HepG2 (cell line): Measurements from ENCODE around the gene FAAP100. TPM values are rescaled to one million over a fixed set of nuclear protein-coding genes. Genes with fewer than 3 reads are reported as not detected.
A peak's percentile ranks its signal among the peaks of the same experiment; 100 is the strongest.

Experiments
- ATAC-seq: fragments of 200-7000 bp; cut with Tn5 transposase; 3 replicates; pipeline ENCODE4 v1.9.1; 2020; ENCODE audit warnings: mild to moderate bottlenecking, moderate library complexity
- BruUV-seq: library from RNA; stranded (reverse); fragments of 400-500 nt; replicated peaks from 2 replicates; lab custom pipeline; 2021; lab: Mats Ljungman, UMichigan
- CTCF ChIA-PET: fragments of 300-600 bp; formaldehyde crosslinking; extraction: SDS; loops from one replicate; lab custom pipeline; 2021; ENCODE audit warnings: low total read pairs, inconsistent platforms, low intra/inter-chr PET ratio; lab: Yijun Ruan, JAX
- POLR2A ChIA-PET: fragments of 350-600 bp; sonication (Branson Sonifier 250); formaldehyde crosslinking; loops from one replicate; lab custom pipeline; 2020; ENCODE audit warnings: antibody characterized with exemption, inconsistent platforms; lab: Yijun Ruan, JAX
- DNase-seq: peaks from one replicate; pipeline ENCODE4 v3.0.0-alpha.2; 2015; ENCODE audit warnings: low spot score
- FAIRE-seq: peaks from 3 replicates; lab custom pipeline; 2011; peaks lifted over from hg19 to GRCh38; lab: Jason Lieb, UNC
- H2AFZ ChIP-seq: one replicate; pipeline ENCODE4 v1.6.1; 2011; ENCODE audit warnings: low read length, inconsistent platforms
- H3K27ac ChIP-seq: fragments of 300-600 bp; 3 replicates; pipeline ENCODE4 v1.8.0; 2011; ENCODE audit warnings: mixed run types, mild to moderate bottlenecking, mixed read lengths, low read length, inconsistent platforms; ENCODE audit not compliant: insufficient read depth; ENCODE audit errors: extremely low read length
- H3K27me3 ChIP-seq, 2 experiments: fragments of 200-600 bp in 1 of 2; 2 replicates in 1 of 2; 3 replicates in 1 of 2; pipeline versions ENCODE4 v1.6.0 to v1.8.0; 2011; ENCODE audit warnings: low read length in 2 of 2, mild to moderate bottlenecking in 2 of 2, moderate library complexity in 2 of 2, inconsistent platforms in 1 of 2; ENCODE audit not compliant: insufficient read depth in 2 of 2, control insufficient read depth in 1 of 2
- H3K36me3 ChIP-seq, 2 experiments: fragments of 200-600 bp in 1 of 2; replicated peaks in 1 of 2; 2 replicates in 1 of 2; 3 replicates in 1 of 2; pipeline versions ENCODE4 v1.5.1 to v1.8.0; 2011; ENCODE audit warnings: low read length in 2 of 2, inconsistent platforms in 1 of 2; ENCODE audit not compliant: insufficient read depth in 2 of 2, control insufficient read depth in 1 of 2
- H3K4me1 ChIP-seq: 2 replicates; pipeline ENCODE4 v1.5.1; 2012; ENCODE audit warnings: low read length, inconsistent platforms; ENCODE audit not compliant: insufficient read depth
- H3K4me2 ChIP-seq: 2 replicates; pipeline ENCODE4 v1.6.0; 2011; ENCODE audit warnings: low read depth, low read length, inconsistent platforms
- H3K4me3 ChIP-seq, 3 experiments: fragments of 200-600 bp in 1 of 3; sonication (generic), shearing (Covaris generic) in 1 of 3; replicated peaks in 1 of 3; 2 replicates each; pipeline ENCODE4 v1.5.1; 2011 to 2016; ENCODE audit warnings: low read length in 3 of 3, inconsistent platforms in 2 of 3, low read depth in 2 of 3, mild to moderate bottlenecking in 2 of 3, control low read depth in 1 of 3, mixed read lengths in 1 of 3; ENCODE audit not compliant: insufficient read depth in 1 of 3
- H3K79me2 ChIP-seq: one replicate; pipeline ENCODE4 v1.6.1; 2011; ENCODE audit warnings: low read length, inconsistent platforms; ENCODE audit not compliant: insufficient read depth
- H3K9ac ChIP-seq: 2 replicates; pipeline ENCODE4 v1.6.0; 2011; ENCODE audit warnings: mild to moderate bottlenecking, low read depth, low read length, inconsistent platforms; ENCODE audit not compliant: insufficient read depth
- H3K9me3 ChIP-seq: 2 replicates; pipeline ENCODE4 v1.5.1; 2012; ENCODE audit warnings: mild to moderate bottlenecking, low read length
- H4K20me1 ChIP-seq: 2 replicates; pipeline ENCODE4 v1.6.0; 2011; ENCODE audit warnings: inconsistent platforms, mild to moderate bottlenecking, low read length, moderate library complexity; ENCODE audit not compliant: insufficient read depth
- ETV5 ChIP-seq: IDR thresholded peaks from 2 replicates; pipeline ENCODE4 v1.6.1; 2018; ENCODE audit warnings: missing biosample characterization, missing genetic modification reagents, inconsistent platforms, borderline replicate concordance
- IKZF1 ChIP-seq: fragments of 450-650 bp; IDR thresholded peaks from 2 replicates; pipeline ENCODE4 v1.7.1; 2016
- KDM4B ChIP-seq: sonication (generic); formaldehyde crosslinking; IDR thresholded peaks from 2 replicates; pipeline ENCODE4 v1.4.0; 2020; ENCODE audit warnings: missing genetic modification reagents
- NCOR1 ChIP-seq: fragments of 200-600 bp; sonication (generic); IDR thresholded peaks from 2 replicates; pipeline ENCODE4 v1.7.0; 2017; ENCODE audit warnings: antibody characterized with exemption, low read length, borderline replicate concordance
- TEAD3 ChIP-seq: optimal IDR thresholded peaks from 2 replicates; pipeline ENCODE3; 2016; ENCODE audit warnings: borderline replicate concordance
- ZNF30 ChIP-seq: sonication (generic); formaldehyde crosslinking; IDR thresholded peaks from 2 replicates; pipeline ENCODE4 v1.5.0; 2020; ENCODE audit warnings: mild to moderate bottlenecking, missing genetic modification reagents
- ZNF781 ChIP-seq: sonication (generic); formaldehyde crosslinking; IDR thresholded peaks from 2 replicates; pipeline ENCODE4 v1.5.1; 2020; ENCODE audit warnings: borderline replicate concordance, mild to moderate bottlenecking, missing genetic modification reagents; ENCODE audit errors: not compliant biosample characterization
- ZNF782 ChIP-seq: sonication (generic); formaldehyde crosslinking; IDR thresholded peaks from 2 replicates; pipeline ENCODE4 v1.4.0; 2020; ENCODE audit warnings: missing genetic modification reagents, mild to moderate bottlenecking, borderline replicate concordance
- WGBS: methylation state at CpG from one replicate; pipeline ENCODE4 v1.1.6; 2017; ENCODE audit warnings: low lambda C conversion rate; 5-methylcytosine and 5-hydroxymethylcytosine counted together
- in situ Hi-C: cut with HindIII; loops from 2 replicates; pipeline ENCODE4 v1.10.0; 2017; ENCODE audit warnings: low pct_unique_long_range_greater_than_20kb; ENCODE audit not compliant: extremely low pct_ligation_motif_present
- intact Hi-C: fragments of 100-400 bp; cut with micrococcal nuclease; formaldehyde crosslinking; loops from one replicate; pipeline ENCODE4 v1.10.0; 2022; ENCODE audit not compliant: unreplicated experiment
- polyA plus RNA-seq, 8 experiments: library from polyadenylated mRNA; depleted of rRNA in 3 of 8; stranded (reverse) in 7 of 8; unstranded in 1 of 8; fragments of >200 nt; fragmentation: Illumina TruSeq in 4 of 8; extraction: Trizol in 4 of 8; gene quantifications; 2 replicates each; pipeline versions ENCODE4 v1.2.1 to v1.2.3, GENCODE V29; 2011 to 2016; ENCODE audit warnings: low read depth in 4 of 8, missing spikeins in 1 of 8, mixed read lengths in 1 of 8; ENCODE audit not compliant: insufficient read depth in 1 of 8
- total RNA-seq, 5 experiments: library from RNA; depleted of rRNA; stranded (reverse); fragments of >200 nt; fragmentation: Illumina TruSeq; extraction: Trizol; gene quantifications; 2 replicates each; pipeline ENCODE4 v1.2.3, GENCODE V29; 2016; ENCODE audit warnings: low read depth in 1 of 5
- TF ChIP-seq, protein P1 (sequence below): sonication (generic); formaldehyde crosslinking; IDR thresholded peaks from 2 replicates; pipeline ENCODE4 v1.8.1; 2023; ENCODE audit warnings: mild to moderate bottlenecking, moderate library complexity, missing genetic modification reagents
- TF ChIP-seq, protein P2 (sequence below): sonication (generic); formaldehyde crosslinking; IDR thresholded peaks from 2 replicates; pipeline ENCODE4 v1.9.0; 2021; ENCODE audit warnings: missing genetic modification reagents, borderline replicate concordance

The FAAP100 gene
- total and polyA plus RNA-seq, 2 of the 13 experiments (the other 11 are each of a cell fraction or from before 2014, with no cell fraction given): 7.6 to 20.8 TPM

DNA sequence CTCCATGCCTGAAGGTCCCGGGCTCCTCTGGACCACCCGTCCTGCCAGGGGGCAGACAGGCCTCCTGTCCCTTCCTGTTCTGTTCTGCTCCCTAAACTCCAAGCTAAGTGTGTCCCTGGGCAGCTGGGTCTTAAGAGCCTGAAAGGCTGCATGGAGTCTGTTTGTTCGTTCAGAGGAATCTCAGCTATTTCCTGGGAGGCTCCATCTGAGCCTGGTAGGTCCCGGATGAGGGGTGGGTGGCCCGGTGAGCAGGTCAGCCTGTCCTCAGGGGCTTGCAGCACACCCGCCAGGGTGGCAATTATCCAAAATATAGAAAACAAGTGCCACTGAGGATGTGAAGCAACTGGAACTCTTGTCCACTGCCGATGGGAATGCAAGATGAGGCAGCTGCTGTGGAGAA lies 52.1 kb downstream of the FAAP100 start:
- Histone ChIP-seq H3K4me2 (peak overlapping the region; percentile 1; the same call in 1 of the 2 replicates), H3K27ac (no peak overlapping the region), H3K27me3 (peaks cover 4 to 22% of the 10 kb centered on the region in 2 experiments), H3K4me3 (no peak overlapping the region; a peak in 1 of 6 replicates), H3K9ac (no peak overlapping the region), H3K79me2 (no peaks in the 10 kb centered on the region), H3K36me3 (no peaks in the 10 kb centered on the region), H4K20me1 (no peaks in the 10 kb centered on the region), H2AFZ (no peak overlapping the region), H3K4me1 (peaks cover 16% of the 10 kb centered on the region), H3K9me3 (no peaks in the 10 kb centered on the region)
- in situ Hi-C loops: no loop called here
- WGBS: 25% methylated on average over 5 of the region's 7 CpGs
- TF ChIP-seq ZNF30 (CRISPR knock-in tag): no peak
- no peak for TF ChIP-seq KDM4B (CRISPR knock-in tag)
- TF ChIP-seq, protein P1, sequence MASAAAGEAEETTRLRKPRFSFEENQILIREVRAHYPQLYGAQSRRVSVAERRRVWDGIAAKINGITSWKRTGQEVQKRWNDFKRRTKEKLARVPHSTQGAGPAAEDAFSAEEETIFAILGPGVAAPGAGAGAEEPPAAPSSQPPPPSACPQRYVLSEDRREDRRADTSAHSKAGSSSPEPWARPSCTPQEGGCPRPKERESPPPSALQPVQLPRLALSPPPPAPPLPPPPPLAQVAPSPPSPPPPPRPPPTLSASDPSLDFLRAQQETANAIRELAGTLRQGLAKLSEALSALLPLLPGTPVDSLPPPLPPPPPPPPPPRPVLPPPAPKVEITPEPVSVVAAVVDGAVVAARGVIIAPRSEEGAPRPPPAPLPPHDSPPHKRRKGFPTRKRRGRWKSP (CRISPR knock-in tag): no peak
- peak; percentile 44; the same call in 1 of the 2 replicates for TF ChIP-seq ETV5
- no peak for TF ChIP-seq ZNF781 (CRISPR knock-in tag)
- no peak for TF ChIP-seq NCOR1
- TF ChIP-seq ZNF782 (CRISPR knock-in tag): no peak
- TF ChIP-seq IKZF1: no peak
- TF ChIP-seq TEAD3 (CRISPR knock-in tag): peak; percentile 52
- TF ChIP-seq, protein P2, sequence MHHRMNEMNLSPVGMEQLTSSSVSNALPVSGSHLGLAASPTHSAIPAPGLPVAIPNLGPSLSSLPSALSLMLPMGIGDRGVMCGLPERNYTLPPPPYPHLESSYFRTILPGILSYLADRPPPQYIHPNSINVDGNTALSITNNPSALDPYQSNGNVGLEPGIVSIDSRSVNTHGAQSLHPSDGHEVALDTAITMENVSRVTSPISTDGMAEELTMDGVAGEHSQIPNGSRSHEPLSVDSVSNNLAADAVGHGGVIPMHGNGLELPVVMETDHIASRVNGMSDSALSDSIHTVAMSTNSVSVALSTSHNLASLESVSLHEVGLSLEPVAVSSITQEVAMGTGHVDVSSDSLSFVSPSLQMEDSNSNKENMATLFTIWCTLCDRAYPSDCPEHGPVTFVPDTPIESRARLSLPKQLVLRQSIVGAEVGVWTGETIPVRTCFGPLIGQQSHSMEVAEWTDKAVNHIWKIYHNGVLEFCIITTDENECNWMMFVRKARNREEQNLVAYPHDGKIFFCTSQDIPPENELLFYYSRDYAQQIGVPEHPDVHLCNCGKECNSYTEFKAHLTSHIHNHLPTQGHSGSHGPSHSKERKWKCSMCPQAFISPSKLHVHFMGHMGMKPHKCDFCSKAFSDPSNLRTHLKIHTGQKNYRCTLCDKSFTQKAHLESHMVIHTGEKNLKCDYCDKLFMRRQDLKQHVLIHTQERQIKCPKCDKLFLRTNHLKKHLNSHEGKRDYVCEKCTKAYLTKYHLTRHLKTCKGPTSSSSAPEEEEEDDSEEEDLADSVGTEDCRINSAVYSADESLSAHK (CRISPR knock-in tag): no peak
- intact Hi-C loops: no loop called here
- DNase-seq: no peak
- POLR2A ChIA-PET: interaction anchor here (0.6 to 1.4 kb wide), 3 partner anchors 9 to 12 kb away, joined by 3 to 4 read pairs (median 4); partner anchors contain the start of gene ACTG1
- no peak for FAIRE-seq
- ATAC-seq: peak; percentile 11
- no TSS peak for BruUV-seq
- CTCF ChIA-PET: no interaction called here
